KMS-11 (cell line): ENCODE measurements around the gene MPRIP.

Experiments
- H2AFZ ChIP-seq: fragments of 200-600 bp; sonication (generic); 2 replicates; pipeline ENCODE4 v1.6.1; 2016; ENCODE audit warnings: antibody characterized with exemption, mixed run types, low read depth
- H3K27ac ChIP-seq: fragments of 200-600 bp; sonication (generic); 2 replicates; pipeline ENCODE4 v1.6.1; 2016; ENCODE audit warnings: mild to moderate bottlenecking, mixed run types
- H3K27me3 ChIP-seq: fragments of 200-600 bp; sonication (generic); 2 replicates; pipeline ENCODE4 v1.6.1; 2017; ENCODE audit warnings: mild to moderate bottlenecking, low read depth, mixed run types, moderate library complexity; ENCODE audit not compliant: insufficient read depth
- H3K36me3 ChIP-seq: fragments of 200-600 bp; sonication (generic); 2 replicates; pipeline ENCODE4 v1.6.1; 2017; ENCODE audit warnings: mild to moderate bottlenecking, mixed run types; ENCODE audit not compliant: insufficient read depth
- H3K4me1 ChIP-seq: fragments of 200-600 bp; sonication (generic); 2 replicates; pipeline ENCODE4 v1.6.1; 2016; ENCODE audit warnings: mild to moderate bottlenecking, low read depth, mixed run types; ENCODE audit not compliant: poor library complexity, severe bottlenecking
- H3K4me2 ChIP-seq: fragments of 200-600 bp; sonication (generic); 2 replicates; pipeline ENCODE4 v1.7.0; 2016; ENCODE audit warnings: mild to moderate bottlenecking, mixed run types
- H3K4me3 ChIP-seq: fragments of 200-600 bp; sonication (generic); IDR thresholded peaks from 2 replicates; pipeline ENCODE4 v1.6.1; 2017; ENCODE audit warnings: low read depth, low read length, mixed read lengths; ENCODE audit not compliant: insufficient read depth
- H3K79me2 ChIP-seq: fragments of 200-600 bp; sonication (generic); 2 replicates; pipeline ENCODE4 v1.6.1; 2016; ENCODE audit warnings: low read depth, mixed run types; ENCODE audit not compliant: insufficient read depth
- H3K9ac ChIP-seq: fragments of 200-600 bp; sonication (generic); 2 replicates; pipeline ENCODE4 v1.6.1; 2016; ENCODE audit warnings: mild to moderate bottlenecking, mixed run types
- H4K20me1 ChIP-seq: fragments of 200-600 bp; sonication (generic); 2 replicates; pipeline ENCODE4 v1.6.1; 2016; ENCODE audit warnings: mild to moderate bottlenecking, mixed run types; ENCODE audit not compliant: insufficient read depth
- TF ChIP-seq, protein P1 (sequence below): fragments of 200-600 bp; sonication (generic); conservative IDR thresholded peaks from 2 replicates; pipeline ENCODE4 v1.6.1; 2017; ENCODE audit warnings: low read depth, mild to moderate bottlenecking, antibody characterized with exemption, low read length, moderate library complexity, mixed read lengths

Gene MPRIP

DNA sequence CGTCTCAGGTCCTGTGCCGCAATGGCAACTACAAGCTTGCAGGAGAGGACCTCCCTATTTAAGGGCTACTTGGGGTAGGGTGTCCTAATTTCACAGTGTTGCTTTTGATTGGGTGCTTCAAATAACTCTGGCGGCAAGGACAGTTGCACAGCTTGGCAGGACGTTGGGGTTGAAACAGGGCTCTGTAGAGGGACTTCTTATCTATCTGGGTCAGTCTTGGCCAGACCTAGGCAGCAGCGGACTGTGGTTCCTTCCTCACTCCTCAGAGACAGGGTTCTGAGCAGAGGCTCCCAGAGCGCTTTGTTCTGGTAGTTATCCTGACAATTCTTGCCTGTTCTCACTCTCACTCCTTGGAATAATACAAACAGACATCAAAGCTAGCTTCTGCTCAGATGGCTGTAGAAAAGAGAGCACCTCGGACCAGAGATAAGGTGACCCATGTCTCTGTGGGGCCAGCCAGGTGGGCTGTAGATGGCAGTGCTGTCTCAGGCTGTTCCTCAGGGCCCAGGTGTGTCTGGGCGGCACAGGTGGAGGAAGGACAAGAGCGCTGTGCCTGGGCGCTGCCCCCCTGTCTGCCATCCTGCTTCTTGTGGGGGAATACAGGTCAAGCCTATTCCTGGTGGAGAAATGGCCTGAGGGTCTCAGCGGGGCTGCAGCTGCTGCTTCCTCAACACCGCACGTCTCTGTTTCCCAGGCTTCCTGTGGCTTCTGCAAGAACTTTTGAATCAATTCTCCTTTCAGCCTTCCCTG lies 102.8 kb downstream of the MPRIP start:
- Histone ChIP-seq H2AFZ (no peak overlapping the region), H3K4me2 (no peak overlapping the region), H3K9ac (no peak overlapping the region), H3K4me3 (no peak overlapping the region), H3K36me3 (no peaks in the 10 kb centered on the region), H3K4me1 (peaks cover under 1% of the 10 kb centered on the region), H4K20me1 (no peaks in the 10 kb centered on the region), H3K27ac (no peak overlapping the region), H3K27me3 (no peaks in the 10 kb centered on the region), H3K79me2 (no peaks in the 10 kb centered on the region)
- TF ChIP-seq, protein P1, sequence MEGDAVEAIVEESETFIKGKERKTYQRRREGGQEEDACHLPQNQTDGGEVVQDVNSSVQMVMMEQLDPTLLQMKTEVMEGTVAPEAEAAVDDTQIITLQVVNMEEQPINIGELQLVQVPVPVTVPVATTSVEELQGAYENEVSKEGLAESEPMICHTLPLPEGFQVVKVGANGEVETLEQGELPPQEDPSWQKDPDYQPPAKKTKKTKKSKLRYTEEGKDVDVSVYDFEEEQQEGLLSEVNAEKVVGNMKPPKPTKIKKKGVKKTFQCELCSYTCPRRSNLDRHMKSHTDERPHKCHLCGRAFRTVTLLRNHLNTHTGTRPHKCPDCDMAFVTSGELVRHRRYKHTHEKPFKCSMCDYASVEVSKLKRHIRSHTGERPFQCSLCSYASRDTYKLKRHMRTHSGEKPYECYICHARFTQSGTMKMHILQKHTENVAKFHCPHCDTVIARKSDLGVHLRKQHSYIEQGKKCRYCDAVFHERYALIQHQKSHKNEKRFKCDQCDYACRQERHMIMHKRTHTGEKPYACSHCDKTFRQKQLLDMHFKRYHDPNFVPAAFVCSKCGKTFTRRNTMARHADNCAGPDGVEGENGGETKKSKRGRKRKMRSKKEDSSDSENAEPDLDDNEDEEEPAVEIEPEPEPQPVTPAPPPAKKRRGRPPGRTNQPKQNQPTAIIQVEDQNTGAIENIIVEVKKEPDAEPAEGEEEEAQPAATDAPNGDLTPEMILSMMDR = no peak

GRCh38 chr17:17146786-17147406 lies 104.6 kb downstream of the MPRIP start:
- no peak overlapping the region for H3K4me2 ChIP-seq

GRCh38 chr17:17147821-17148220 lies 105.6 kb downstream of the MPRIP start:
- Histone ChIP-seq H2AFZ (no peak overlapping the region), H3K79me2 (no peaks in the 10 kb centered on the region), H3K4me1 (no peaks in the 10 kb centered on the region), H3K4me3 (no peak overlapping the region), H3K27me3 (no peaks in the 10 kb centered on the region), H4K20me1 (no peaks in the 10 kb centered on the region), H3K4me2 (no peak overlapping the region), H3K36me3 (no peaks in the 10 kb centered on the region), H3K27ac (no peak overlapping the region), H3K9ac (no peak overlapping the region)
- TF ChIP-seq, protein P1 = no peak

More at GRCh38 chr17:17146786-17147406, 104.6 kb downstream of the MPRIP start:
- H2AFZ ChIP-seq = no peak overlapping the region
- no peaks in the 10 kb centered on the region for H3K27me3 ChIP-seq
- H3K36me3 ChIP-seq = no peaks in the 10 kb centered on the region
- no peak overlapping the region for H3K4me3 ChIP-seq
- no peaks in the 10 kb centered on the region for H3K4me1 ChIP-seq
- TF ChIP-seq, protein P1 = no peak
- no peaks in the 10 kb centered on the region for H4K20me1 ChIP-seq
- no peaks in the 10 kb centered on the region for H3K79me2 ChIP-seq
- H3K27ac ChIP-seq = no peak overlapping the region
- no peak overlapping the region for H3K9ac ChIP-seq

GRCh38 chr17:17149520-17150447 lies 107.5 kb downstream of the MPRIP start:
- TF ChIP-seq, protein P1 = no peak
- Histone ChIP-seq H3K79me2 (no peaks in the 10 kb centered on the region), H3K4me3 (no peak overlapping the region), H3K4me1 (no peaks in the 10 kb centered on the region), H3K36me3 (no peaks in the 10 kb centered on the region), H3K27me3 (no peaks in the 10 kb centered on the region), H3K27ac (no peak overlapping the region), H2AFZ (no peak overlapping the region), H4K20me1 (no peaks in the 10 kb centered on the region), H3K9ac (no peak overlapping the region), H3K4me2 (no peak overlapping the region)
